ENCODE measurements around the gene PRTFDC1. TPM values are rescaled to one million over a fixed set of nuclear protein-coding genes. Genes with fewer than 3 reads are reported as not detected.

The PRTFDC1 gene
- total RNA-seq: 10 to 100 TPM in 2 of 5 donors, 1 to 10 TPM in 2, not detected in 1; 1.2 to 21.6 (median 12.3) TPM
- 10 to 100 TPM in 2 of 3 donors, 1 to 10 TPM in 1; 5.7 to 14.1 (median 12.4) TPM for polyA plus RNA-seq
- long read RNA-seq, donor 1: 0 reads
- long read RNA-seq, donor 2, partial matches to known transcripts: 0 of 2 reads
- long read RNA-seq, donor 2, other reads (novel, unspliced or antisense): 0 of 2 reads
- long read RNA-seq, donor 3, partial matches to known transcripts: 0 of 1 reads
- long read RNA-seq, donor 3, other reads (novel, unspliced or antisense): 0 of 1 reads
- long read RNA-seq, donor 4: 0 reads
- long read RNA-seq, donor 5, partial matches to known transcripts: 0 of 10 reads
- long read RNA-seq, donor 5, other reads (novel, unspliced or antisense): 8 of 10 reads
- long read RNA-seq, donor 6, partial matches to known transcripts: 0 of 10 reads
- long read RNA-seq, donor 6, other reads (novel, unspliced or antisense): 9 of 10 reads
- long read RNA-seq, donor 7, partial matches to known transcripts: 0 of 18 reads
- long read RNA-seq, donor 7, other reads (novel, unspliced or antisense): 15 of 18 reads
- long read RNA-seq, donor 8, partial matches to known transcripts: 0 of 2 reads
- long read RNA-seq, donor 8, other reads (novel, unspliced or antisense): 0 of 2 reads
- long read RNA-seq, donor 9, partial matches to known transcripts: 0 of 2 reads
- long read RNA-seq, donor 9, other reads (novel, unspliced or antisense): 0 of 2 reads
- long read RNA-seq, donor 10: 0 reads

- H3K27me3 ChIP-seq: no peaks in the 10 kb centered on the region
- intact Hi-C loops (cut with DNase I; ENCODE audit: low total_unique reads): no loop called here
- peaks cover 9 to 38% (median 24%) of the 10 kb centered on the region in 4 donors for H3K4me1 ChIP-seq
- 1 to 4% (median 1%) methylated on average over 39 to 56 of the region's 56 CpGs for WGBS, 5 donors
- peak within 1 kb of the TSS; percentile 86 to 92 (median 89) for H3K27ac ChIP-seq
- H3K9me3 ChIP-seq: no peaks in the 10 kb centered on the region
- H3K36me3 ChIP-seq: no peaks in the 10 kb centered on the region
- TF ChIP-seq CTCF (IDR thresholded peaks at IDR 0.05) (no peak), POLR2AphosphoS5 (IDR thresholded peaks at IDR 0.05) (no peak), POLR2A (IDR thresholded peaks at IDR 0.05) (no peak), EP300 (IDR thresholded peaks at IDR 0.05) (no peak)
- peak; percentile 49 to 85 for DNase-seq
- H3K4me3 ChIP-seq: peak within 1 kb of the TSS; percentile 67 to 81 (median 75)
Measured at GRCh38 chr10:24952143-24952706, at the start of gene PRTFDC1. Gene PRTFDC1, minus strand, starts transcription at chr10:24952606. Its CDS starts 31 bp downstream, at chr10:24952575.

- no peaks in the 10 kb centered on the region for H3K9me3 ChIP-seq
- H3K4me3 ChIP-seq: no peak overlapping the region
- no peaks in the 10 kb centered on the region for H3K27me3 ChIP-seq
- TF ChIP-seq CTCF (IDR thresholded peaks at IDR 0.05): no peak
- TF ChIP-seq POLR2A (IDR thresholded peaks at IDR 0.05): no peak
- TF ChIP-seq POLR2AphosphoS5 (IDR thresholded peaks at IDR 0.05): no peak
- no peak for TF ChIP-seq EP300 (IDR thresholded peaks at IDR 0.05)
- DNase-seq: no peak
- 84 to 97% (median 91%) methylated on average over 3 of the region's 3 CpGs for WGBS, 5 donors
- no peaks in the 10 kb centered on the region for H3K36me3 ChIP-seq
- no peaks in the 10 kb centered on the region for H3K4me1 ChIP-seq
- intact Hi-C loops (cut with DNase I; ENCODE audit: low total_unique reads): no loop called here
- H3K27ac ChIP-seq: no peak overlapping the region
Measured at GRCh38 chr10:24998044-24998443, 45.6 kb upstream of the PRTFDC1 start.

GRCh38 chr10:24995072-24995471, 42.7 kb upstream of the PRTFDC1 start:
- Histone ChIP-seq H3K4me1 (peaks cover 0 to 2% (median under 1%) of the 10 kb centered on the region in 4 donors), H3K27ac (no peak overlapping the region)
- TF ChIP-seq CTCF (IDR thresholded peaks at IDR 0.05) (no peak), POLR2AphosphoS5 (IDR thresholded peaks at IDR 0.05) (no peak), POLR2A (IDR thresholded peaks at IDR 0.05) (no peak), EP300 (IDR thresholded peaks at IDR 0.05) (no peak)

GRCh38 chr10:24993237-24993958, 41.0 kb upstream of the PRTFDC1 start:
- no peak overlapping the region for H3K27ac ChIP-seq
- H3K4me3 ChIP-seq: no peak overlapping the region
- intact Hi-C loops (cut with DNase I; ENCODE audit: low total_unique reads): no loop called here
- WGBS, 5 donors: 93 to 100% (median 97%) methylated on average over 1 of the region's 1 CpG
- H3K9me3 ChIP-seq: no peaks in the 10 kb centered on the region
- DNase-seq: no peak
- no peak for TF ChIP-seq POLR2A (IDR thresholded peaks at IDR 0.05)
- no peak for TF ChIP-seq POLR2AphosphoS5 (IDR thresholded peaks at IDR 0.05)
- TF ChIP-seq EP300 (IDR thresholded peaks at IDR 0.05): no peak
- TF ChIP-seq CTCF (IDR thresholded peaks at IDR 0.05): no peak
- no peaks in the 10 kb centered on the region for H3K27me3 ChIP-seq
- peaks cover 0 to 14% (median 5%) of the 10 kb centered on the region in 4 donors for H3K4me1 ChIP-seq
- H3K36me3 ChIP-seq: no peaks in the 10 kb centered on the region

More at GRCh38 chr10:24995072-24995471, 42.7 kb upstream of the PRTFDC1 start:
- no peaks in the 10 kb centered on the region for H3K36me3 ChIP-seq
- H3K27me3 ChIP-seq: no peaks in the 10 kb centered on the region
- no peak for DNase-seq
- H3K9me3 ChIP-seq: no peaks in the 10 kb centered on the region
- H3K4me3 ChIP-seq: no peak overlapping the region
- intact Hi-C loops (cut with DNase I; ENCODE audit: low total_unique reads): no loop called here
